Ascending aorta (tissue), 2 donors: ENCODE data around the gene NUP188. TPM values are rescaled to one million over a fixed set of nuclear protein-coding genes. Genes with fewer than 3 reads are reported as not detected.

Experiments used
- DNase-seq, 2 donors: peaks; one replicate each; pipeline ENCODE4 v3.0.0-alpha.2; 2019; ENCODE audit warnings: low spot score in 2 of 2
- H3K27ac ChIP-seq, 2 donors: fragments of 200-600 bp; sonication (generic); one replicate each; pipeline ENCODE4 v1.5.1; 2016 to 2017; ENCODE audit warnings: mild to moderate bottlenecking in 1 of 2
- H3K27me3 ChIP-seq: fragments of 200-600 bp; sonication (generic); one replicate; pipeline ENCODE4 v1.5.1; 2017
- H3K36me3 ChIP-seq, 2 donors: fragments of 200-600 bp; sonication (generic); one replicate each; pipeline ENCODE4 v1.5.1; 2016
- H3K4me1 ChIP-seq, 2 donors: fragments of 200-600 bp; sonication (generic); one replicate each; pipeline ENCODE4 v1.5.1; 2016 to 2017; ENCODE audit warnings: mild to moderate bottlenecking in 1 of 2
- H3K4me3 ChIP-seq, 2 donors: fragments of 200-600 bp; sonication (generic); one replicate each; pipeline ENCODE4 v1.5.1; 2016 to 2017; ENCODE audit warnings: mild to moderate bottlenecking in 1 of 2
- H3K9me3 ChIP-seq, 2 donors: fragments of 200-600 bp; sonication (generic); one replicate each; pipeline ENCODE4 v1.5.1; 2016
- intact Hi-C: fragments of 100-400 bp; cut with DNase I; formaldehyde crosslinking; loops from one replicate; pipeline ENCODE4 v1.15.1; 2023
- total RNA-seq: library from RNA; depleted of rRNA; stranded (reverse); fragments of >200 nt; gene quantifications from one replicate; pipeline ENCODE4 v1.1.0, GENCODE V29; 2016
- TF ChIP-seq, protein P1 (sequence below), 3 experiments: fragments of 200-600 bp in 2 of 3; fragments of 450-650 bp in 1 of 3; sonication (generic) in 2 of 3; IDR thresholded peaks; one replicate each; pipeline ENCODE4 v1.5.1; 2016 to 2019; ENCODE audit warnings: antibody characterized with exemption in 3 of 3, mild to moderate bottlenecking in 1 of 3, moderate library complexity in 1 of 3

The NUP188 gene
- total RNA-seq, 1 donor from 2014 or later, result 45.0 TPM

- DNase-seq, result no peak
- H3K4me3 ChIP-seq, result no peak overlapping the region
- no peaks in the 10 kb centered on the region for H3K27me3 ChIP-seq
- no peak overlapping the region for H3K27ac ChIP-seq
- peaks cover 54 to 60% of the 10 kb centered on the region in 2 donors for H3K36me3 ChIP-seq
- H3K9me3 ChIP-seq, result no peaks in the 10 kb centered on the region
- intact Hi-C loops, result no loop called here
- no peaks in the 10 kb centered on the region for H3K4me1 ChIP-seq
- TF ChIP-seq, protein P1, sequence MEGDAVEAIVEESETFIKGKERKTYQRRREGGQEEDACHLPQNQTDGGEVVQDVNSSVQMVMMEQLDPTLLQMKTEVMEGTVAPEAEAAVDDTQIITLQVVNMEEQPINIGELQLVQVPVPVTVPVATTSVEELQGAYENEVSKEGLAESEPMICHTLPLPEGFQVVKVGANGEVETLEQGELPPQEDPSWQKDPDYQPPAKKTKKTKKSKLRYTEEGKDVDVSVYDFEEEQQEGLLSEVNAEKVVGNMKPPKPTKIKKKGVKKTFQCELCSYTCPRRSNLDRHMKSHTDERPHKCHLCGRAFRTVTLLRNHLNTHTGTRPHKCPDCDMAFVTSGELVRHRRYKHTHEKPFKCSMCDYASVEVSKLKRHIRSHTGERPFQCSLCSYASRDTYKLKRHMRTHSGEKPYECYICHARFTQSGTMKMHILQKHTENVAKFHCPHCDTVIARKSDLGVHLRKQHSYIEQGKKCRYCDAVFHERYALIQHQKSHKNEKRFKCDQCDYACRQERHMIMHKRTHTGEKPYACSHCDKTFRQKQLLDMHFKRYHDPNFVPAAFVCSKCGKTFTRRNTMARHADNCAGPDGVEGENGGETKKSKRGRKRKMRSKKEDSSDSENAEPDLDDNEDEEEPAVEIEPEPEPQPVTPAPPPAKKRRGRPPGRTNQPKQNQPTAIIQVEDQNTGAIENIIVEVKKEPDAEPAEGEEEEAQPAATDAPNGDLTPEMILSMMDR (IDR thresholded peaks at IDR 0.05), result no peak
Measured at GRCh38 chr9:129052592-129052991, 105.1 kb downstream of the NUP188 start.

DNA sequence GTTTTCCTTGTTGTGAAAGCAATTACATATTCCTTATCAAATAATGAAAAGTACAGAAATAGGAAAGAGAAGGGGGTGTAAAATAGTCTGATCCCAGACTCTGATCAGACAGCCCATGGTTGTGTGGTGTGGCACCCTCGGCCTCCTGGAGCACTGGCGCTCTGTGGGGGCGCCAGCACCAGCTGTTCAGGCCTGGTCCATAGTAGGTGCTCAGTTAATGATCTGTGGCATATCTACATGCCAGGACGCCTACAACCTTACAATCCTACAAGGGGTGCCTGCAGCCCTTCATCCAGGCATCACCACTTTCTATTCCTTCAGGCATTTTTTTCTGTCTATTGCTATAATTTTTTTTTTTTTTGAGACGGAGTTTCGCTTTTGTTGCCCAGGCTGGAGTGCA lies 105.5 kb downstream of the NUP188 start:
- Histone ChIP-seq H3K9me3 (no peaks in the 10 kb centered on the region), H3K27ac (no peak overlapping the region), H3K27me3 (no peaks in the 10 kb centered on the region), H3K4me3 (no peak overlapping the region), H3K4me1 (no peaks in the 10 kb centered on the region), H3K36me3 (peaks cover 49 to 55% of the 10 kb centered on the region in 2 donors)
- TF ChIP-seq, protein P1 (IDR thresholded peaks at IDR 0.05), result no peak
- intact Hi-C loops, result no loop called here
- no peak for DNase-seq

DNA sequence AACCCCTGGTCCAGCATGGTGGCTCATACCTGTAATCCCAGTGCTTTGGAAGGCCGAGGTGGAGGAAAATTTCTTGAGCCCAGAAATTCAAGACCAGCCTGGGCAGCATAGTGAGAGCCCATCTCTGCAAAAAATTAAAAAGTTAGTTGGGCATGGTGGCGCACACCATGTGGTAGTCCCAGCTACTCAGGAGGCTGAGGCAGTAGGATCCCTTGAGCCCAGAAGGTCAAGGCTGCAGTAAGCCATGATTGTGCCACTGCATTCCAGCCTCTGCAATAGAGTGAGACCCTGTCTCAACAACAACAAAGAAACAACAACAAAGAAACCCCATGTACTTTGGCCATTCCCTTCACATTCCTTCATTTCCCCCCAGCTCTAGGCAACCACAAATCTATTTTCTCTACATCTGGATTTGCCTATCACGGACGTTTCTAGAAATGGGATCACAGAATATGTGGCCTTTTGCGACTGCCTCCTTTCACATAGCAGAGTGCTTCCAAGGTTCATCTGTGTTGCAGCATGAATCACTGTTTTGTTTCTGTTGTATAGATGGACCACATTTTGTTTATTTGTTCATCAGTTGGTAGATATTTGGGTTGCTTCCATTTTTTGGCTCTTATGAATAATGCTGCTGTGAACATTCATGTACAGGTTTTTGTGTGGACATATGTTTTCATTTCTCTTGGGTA lies 106.8 kb downstream of the NUP188 start:
- intact Hi-C loops, result no loop called here
- Histone ChIP-seq H3K27ac (no peak overlapping the region), H3K9me3 (no peaks in the 10 kb centered on the region), H3K27me3 (no peaks in the 10 kb centered on the region), H3K36me3 (peaks cover 44 to 46% of the 10 kb centered on the region in 2 donors), H3K4me3 (no peak overlapping the region), H3K4me1 (no peaks in the 10 kb centered on the region)
- TF ChIP-seq, protein P1 (IDR thresholded peaks at IDR 0.05), result no peak
- no peak for DNase-seq

Other genes starting within 250 kb of the NUP188 start
- gene PKN3, start 245.2 kb upstream of the NUP188 start, total RNA-seq, result 28.8 TPM
- 49.6 TPM for gene ZDHHC12, start 223.6 kb upstream of the NUP188 start, total RNA-seq
- 55.5 TPM for gene ZER1, start 175.8 kb upstream of the NUP188 start, total RNA-seq
- 19.8 TPM for gene TBC1D13, start 160.4 kb upstream of the NUP188 start, total RNA-seq
- gene ENDOG, start 129.2 kb upstream of the NUP188 start, total RNA-seq, result 59.4 TPM
- gene SPOUT1, start 117.9 kb upstream of the NUP188 start, total RNA-seq, result 26.5 TPM
- gene KYAT1, start 65.7 kb upstream of the NUP188 start, total RNA-seq, result 4.9 TPM
- 227 TPM for gene LRRC8A, start 65.6 kb upstream of the NUP188 start, total RNA-seq
- gene PHYHD1, start 26.7 kb upstream of the NUP188 start, total RNA-seq, result 46.1 TPM
- gene DOLK, start 96 bp upstream of the NUP188 start, total RNA-seq, result 5.0 TPM
- gene SH3GLB2, start 80.6 kb downstream of the NUP188 start, total RNA-seq, result 138 TPM
- gene MIGA2, start 88.9 kb downstream of the NUP188 start, total RNA-seq, result 39.9 TPM
- gene DOLPP1, start 133.4 kb downstream of the NUP188 start, total RNA-seq, result 41.7 TPM
- gene CRAT, start 163.1 kb downstream of the NUP188 start, total RNA-seq, result 110 TPM
- 61.6 TPM for gene PTPA, start 163.7 kb downstream of the NUP188 start, total RNA-seq
- 86.1 TPM for gene IER5L, start 230.6 kb downstream of the NUP188 start, total RNA-seq